ENCODE measurements around the gene TMEM120B.
A peak's percentile ranks its signal among the peaks of the same experiment; 100 is the strongest.

Gene TMEM120B

GRCh38 chr12:121778567-121779421 lies 66.2 kb downstream of the TMEM120B start:
- Histone ChIP-seq H3K9me3 (no peaks in the 10 kb centered on the region), H3K4me1 (peaks cover 9% of the 10 kb centered on the region), H3K4me3 (no peak overlapping the region), H3K36me3 (replicated peaks) (peaks cover 39% of the 10 kb centered on the region), H3K27me3 (ENCODE audit: low read depth) (no peaks in the 10 kb centered on the region)
- DNase-seq (ENCODE audit: low spot score in 2 of 2): no peak
- in situ Hi-C loops (cut with MboI; ENCODE audit: low sequenced_read_pairs): loop anchor here (5.0 kb wide), 1 partner anchor 86 kb away; no protein-coding TSS in a partner anchor

GRCh38 chr12:121779422-121779895 lies 66.9 kb downstream of the TMEM120B start:
- no peak for DNase-seq (ENCODE audit: low spot score in 2 of 2)
- H3K36me3 ChIP-seq (replicated peaks): peaks cover 39% of the 10 kb centered on the region
- no peaks in the 10 kb centered on the region for H3K27me3 ChIP-seq (ENCODE audit: low read depth)
- H3K4me3 ChIP-seq: no peak overlapping the region
- no peaks in the 10 kb centered on the region for H3K9me3 ChIP-seq
- in situ Hi-C loops (cut with MboI; ENCODE audit: low sequenced_read_pairs): loop anchor here (5.0 kb wide), 1 partner anchor 87 kb away; no protein-coding TSS in a partner anchor
- peaks cover 9% of the 10 kb centered on the region for H3K4me1 ChIP-seq

DNA sequence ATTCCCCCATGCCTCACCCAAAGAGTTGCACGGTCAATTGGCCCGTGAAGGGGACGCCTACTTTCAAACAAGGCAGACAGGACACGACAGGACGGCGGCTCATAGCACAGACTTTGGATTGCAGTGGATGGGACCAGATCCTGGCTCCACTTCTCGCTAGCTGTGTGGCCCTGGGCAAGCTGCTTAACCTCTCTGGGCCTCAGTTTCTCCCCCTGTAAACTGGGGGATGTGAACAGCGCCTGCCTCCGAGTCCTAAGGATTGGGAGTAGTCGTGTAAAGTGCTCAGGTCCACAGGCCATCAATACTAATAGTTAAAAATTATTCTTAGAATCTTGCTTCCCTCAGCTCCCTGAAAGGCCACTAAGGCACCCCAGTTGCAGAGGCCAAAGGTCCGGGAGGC lies 67.9 kb downstream of the TMEM120B start:
- peaks cover 39% of the 10 kb centered on the region for H3K36me3 ChIP-seq (replicated peaks)
- no peak for DNase-seq (ENCODE audit: low spot score in 2 of 2)
- no peak overlapping the region for H3K4me3 ChIP-seq
- peaks cover 9% of the 10 kb centered on the region for H3K4me1 ChIP-seq
- in situ Hi-C loops (cut with MboI; ENCODE audit: low sequenced_read_pairs): no loop called here
- no peaks in the 10 kb centered on the region for H3K9me3 ChIP-seq
- no peaks in the 10 kb centered on the region for H3K27me3 ChIP-seq (ENCODE audit: low read depth)

DNA sequence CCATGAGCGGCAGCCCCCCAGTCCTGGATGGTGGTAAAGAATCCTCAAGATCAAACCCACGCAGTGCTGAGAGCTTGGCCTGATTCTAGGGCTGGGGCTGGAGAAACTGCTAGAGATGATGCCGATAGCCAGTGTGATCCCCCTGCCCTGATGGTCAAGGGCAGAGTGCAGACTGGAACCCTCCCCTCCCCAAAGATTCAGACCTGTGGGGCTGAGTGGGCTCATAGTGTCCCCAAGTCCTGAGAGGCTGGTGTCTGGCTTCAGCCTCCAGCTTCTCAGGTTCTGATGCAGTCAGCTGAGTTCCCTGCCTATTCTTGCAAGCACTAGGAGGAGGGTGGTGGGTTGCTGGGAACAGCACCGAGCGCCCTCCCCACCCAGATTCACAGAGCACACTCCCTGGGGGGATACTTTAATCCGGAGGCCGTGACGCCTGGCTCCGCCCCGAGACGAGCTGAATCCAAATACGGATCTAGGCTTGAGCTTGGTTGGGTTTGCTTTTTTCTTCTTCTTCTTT lies 69.0 kb downstream of the TMEM120B start:
- Histone ChIP-seq H3K4me3 (no peak overlapping the region), H3K9me3 (no peaks in the 10 kb centered on the region), H3K27me3 (ENCODE audit: low read depth) (no peaks in the 10 kb centered on the region), H3K36me3 (replicated peaks) (peaks cover 37% of the 10 kb centered on the region), H3K4me1 (peaks cover 9% of the 10 kb centered on the region)
- in situ Hi-C loops (cut with MboI; ENCODE audit: low sequenced_read_pairs): no loop called here
- DNase-seq (ENCODE audit: low spot score in 2 of 2): peak; percentile 40 to 75

DNA sequence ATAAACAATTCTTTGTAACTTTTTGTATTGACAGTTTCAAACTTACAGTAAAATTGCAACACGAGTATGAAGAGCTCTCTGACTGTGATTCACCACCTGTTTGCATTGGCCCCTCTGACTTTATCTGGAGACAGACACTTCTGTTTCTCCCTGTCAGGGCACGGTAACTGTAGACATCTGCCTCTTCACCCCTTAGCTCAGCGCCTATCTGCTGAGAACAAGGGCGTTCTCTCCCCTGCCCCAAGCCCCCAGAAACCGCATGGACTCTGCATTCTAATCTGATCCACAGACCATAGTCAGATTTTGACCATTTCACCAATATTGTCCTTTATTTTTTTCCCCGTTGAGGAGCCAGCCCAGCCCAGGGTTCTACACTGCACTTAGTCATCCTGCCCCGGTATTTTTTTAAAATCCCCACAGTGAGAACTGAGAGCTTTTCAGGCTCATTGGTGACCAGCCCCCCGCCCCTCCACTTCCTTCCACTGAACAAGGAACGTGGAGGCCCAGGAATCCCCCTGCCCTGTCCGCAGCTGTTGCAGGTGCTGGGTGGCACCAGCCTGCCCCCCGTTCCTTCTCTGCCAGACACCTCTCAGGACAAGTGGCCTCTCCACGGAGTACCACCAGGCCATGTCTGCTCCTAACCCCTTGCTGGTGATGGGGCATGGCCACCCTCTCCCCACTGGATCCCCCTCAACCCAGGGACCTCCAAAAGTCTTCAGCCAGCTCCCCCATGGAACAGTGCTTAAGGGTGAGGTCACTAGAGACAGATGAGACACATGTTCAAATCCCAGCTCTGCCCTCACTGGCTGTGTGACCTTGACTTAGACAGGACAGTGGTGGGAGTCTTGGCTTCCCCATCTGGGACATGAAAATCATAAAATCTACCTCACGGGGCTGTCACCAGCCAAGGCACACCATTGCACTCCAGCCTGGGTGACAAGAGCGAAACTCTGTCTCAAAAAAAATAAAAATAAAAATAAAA lies 69.7 kb downstream of the TMEM120B start:
- in situ Hi-C loops (cut with MboI; ENCODE audit: low sequenced_read_pairs): no loop called here
- H3K27me3 ChIP-seq (ENCODE audit: low read depth): no peaks in the 10 kb centered on the region
- H3K36me3 ChIP-seq (replicated peaks): peaks cover 44% of the 10 kb centered on the region
- peaks cover 9% of the 10 kb centered on the region for H3K4me1 ChIP-seq
- H3K9me3 ChIP-seq: no peaks in the 10 kb centered on the region
- no peak for DNase-seq (ENCODE audit: low spot score in 2 of 2)
- no peak overlapping the region for H3K4me3 ChIP-seq

GRCh38 chr12:121783766-121784165 lies 71.2 kb downstream of the TMEM120B start:
- H3K4me1 ChIP-seq: peaks cover 9% of the 10 kb centered on the region
- in situ Hi-C loops (cut with MboI; ENCODE audit: low sequenced_read_pairs): no loop called here
- no peaks in the 10 kb centered on the region for H3K9me3 ChIP-seq
- H3K27me3 ChIP-seq (ENCODE audit: low read depth): no peaks in the 10 kb centered on the region
- H3K36me3 ChIP-seq (replicated peaks): peaks cover 42% of the 10 kb centered on the region
- DNase-seq (ENCODE audit: low spot score in 2 of 2): no peak
- H3K4me3 ChIP-seq: no peak overlapping the region

- Histone ChIP-seq H3K4me1 (peaks cover 9% of the 10 kb centered on the region), H3K9me3 (no peaks in the 10 kb centered on the region), H3K36me3 (replicated peaks) (peaks cover 35% of the 10 kb centered on the region), H3K4me3 (no peak overlapping the region), H3K27me3 (ENCODE audit: low read depth) (no peaks in the 10 kb centered on the region)
- in situ Hi-C loops (cut with MboI; ENCODE audit: low sequenced_read_pairs): no loop called here
- no peak for DNase-seq (ENCODE audit: low spot score in 2 of 2)
These were observed 71.9 kb downstream of the TMEM120B start for GRCh38 chr12:121784460-121784859.

DNA sequence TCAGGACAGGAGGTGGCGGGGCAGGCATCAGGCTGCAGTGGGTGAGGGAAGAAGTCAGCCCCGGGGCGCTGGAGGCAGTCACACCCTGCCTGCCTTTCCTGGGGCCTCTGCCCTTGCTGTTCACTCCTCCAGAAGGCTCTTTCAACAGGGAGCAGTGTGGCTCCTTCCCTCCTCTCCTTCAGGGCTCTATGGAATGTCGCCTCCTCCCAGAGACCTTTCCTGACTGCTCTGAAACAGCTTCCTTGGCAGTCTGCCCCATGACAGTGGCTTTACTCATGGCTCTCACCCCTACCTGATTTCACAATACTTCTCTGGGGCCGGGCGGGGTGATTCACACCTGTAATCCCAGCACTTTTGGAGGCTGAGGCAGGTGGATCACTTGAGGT lies 73.9 kb downstream of the TMEM120B start:
- no peak overlapping the region for H3K4me3 ChIP-seq
- in situ Hi-C loops (cut with MboI; ENCODE audit: low sequenced_read_pairs): no loop called here
- H3K9me3 ChIP-seq: no peaks in the 10 kb centered on the region
- peaks cover 22% of the 10 kb centered on the region for H3K36me3 ChIP-seq (replicated peaks)
- no peaks in the 10 kb centered on the region for H3K27me3 ChIP-seq (ENCODE audit: low read depth)
- no peak for DNase-seq (ENCODE audit: low spot score in 2 of 2)
- H3K4me1 ChIP-seq: peaks cover 8% of the 10 kb centered on the region

- Histone ChIP-seq H3K4me3 (no peak overlapping the region), H3K36me3 (replicated peaks) (peaks cover 31% of the 10 kb centered on the region), H3K27me3 (ENCODE audit: low read depth) (no peaks in the 10 kb centered on the region), H3K9me3 (no peaks in the 10 kb centered on the region), H3K4me1 (peaks cover 7% of the 10 kb centered on the region)
- no peak for DNase-seq (ENCODE audit: low spot score in 2 of 2)
- in situ Hi-C loops (cut with MboI; ENCODE audit: low sequenced_read_pairs): no loop called here
These were observed 74.8 kb downstream of the TMEM120B start for GRCh38 chr12:121787063-121788025.

DNA sequence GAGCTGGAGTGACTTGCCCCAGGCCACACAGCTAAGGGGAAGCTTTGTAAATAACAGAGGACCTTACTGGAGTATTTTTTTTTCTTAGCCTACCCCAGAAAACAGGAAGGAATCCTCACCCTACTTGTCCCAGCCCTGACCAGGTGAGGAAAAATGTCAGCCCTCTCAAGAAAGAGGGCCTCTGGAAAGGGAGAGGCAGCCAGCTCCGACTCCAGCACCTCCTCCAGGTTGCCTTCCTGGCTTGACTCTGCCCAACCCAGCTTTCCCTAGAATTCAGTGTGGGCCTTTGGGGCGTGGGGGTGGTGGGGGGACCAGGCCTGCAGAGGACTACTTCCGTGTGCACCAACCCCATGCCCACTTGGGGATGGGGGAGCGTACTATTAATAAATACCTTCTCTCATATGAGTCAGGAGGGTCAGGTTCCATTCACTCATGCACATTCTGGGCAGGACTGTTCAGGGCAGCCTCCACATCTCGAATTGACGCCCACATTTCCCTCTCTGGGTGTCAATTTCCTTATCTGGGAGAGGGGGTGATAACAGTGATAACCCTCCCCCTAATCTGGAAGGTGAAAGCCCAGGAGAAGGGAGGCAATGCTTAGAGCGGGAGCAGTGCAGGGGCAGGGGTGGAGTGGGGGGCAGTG lies 75.7 kb downstream of the TMEM120B start:
- H3K4me1 ChIP-seq: peaks cover 8% of the 10 kb centered on the region; the same call in 1 of the 2 replicates
- in situ Hi-C loops (cut with MboI; ENCODE audit: low sequenced_read_pairs): no loop called here
- H3K27me3 ChIP-seq (ENCODE audit: low read depth): no peaks in the 10 kb centered on the region
- no peak for DNase-seq (ENCODE audit: low spot score in 2 of 2)
- peaks cover 35% of the 10 kb centered on the region for H3K36me3 ChIP-seq (replicated peaks)
- H3K4me3 ChIP-seq: no peak overlapping the region
- no peaks in the 10 kb centered on the region for H3K9me3 ChIP-seq

DNA sequence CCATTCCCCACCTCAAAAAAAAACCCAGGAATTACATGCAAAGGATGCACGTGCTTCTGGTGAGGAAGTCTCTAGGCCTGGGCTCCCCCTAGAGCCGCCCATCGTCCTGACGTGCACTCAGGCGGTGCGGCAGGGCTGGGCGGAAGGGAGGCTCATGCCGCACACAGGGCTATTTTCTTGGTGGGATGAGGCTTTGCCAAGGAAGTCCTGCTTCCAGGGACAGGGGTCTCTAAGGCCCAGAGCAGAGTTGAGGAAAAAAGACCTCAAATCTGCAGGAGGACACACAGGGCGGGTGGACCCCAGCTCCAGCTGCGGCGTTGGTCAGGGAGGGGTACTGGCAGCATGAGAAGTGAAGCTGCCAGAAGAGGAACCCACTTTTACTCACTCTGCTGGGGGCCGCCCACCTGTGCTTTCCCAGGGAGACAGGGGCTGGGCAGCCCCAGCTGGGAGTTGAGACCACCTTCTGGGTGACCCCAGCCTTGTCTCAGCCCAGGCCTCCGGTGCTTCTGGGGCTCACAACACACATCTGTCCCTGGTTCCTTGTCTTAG lies 76.8 kb downstream of the TMEM120B start:
- no peak for DNase-seq (ENCODE audit: low spot score in 2 of 2)
- H3K27me3 ChIP-seq (ENCODE audit: low read depth): no peaks in the 10 kb centered on the region
- in situ Hi-C loops (cut with MboI; ENCODE audit: low sequenced_read_pairs): no loop called here
- H3K4me3 ChIP-seq: no peak overlapping the region
- peaks cover 8% of the 10 kb centered on the region for H3K4me1 ChIP-seq
- H3K9me3 ChIP-seq: no peaks in the 10 kb centered on the region
- H3K36me3 ChIP-seq (replicated peaks): peaks cover 32% of the 10 kb centered on the region
